Activated T-cell treated with anti-CD3 and anti-CD28 coated beads for 48 hours (primary cell): Measurements from ENCODE around the gene NACC2.

Experiments
- DNase-seq: peaks from one replicate; pipeline ENCODE4 v3.0.0-alpha.2; 2020; ENCODE audit warnings: low read depth

NACC2 gene

DNA sequence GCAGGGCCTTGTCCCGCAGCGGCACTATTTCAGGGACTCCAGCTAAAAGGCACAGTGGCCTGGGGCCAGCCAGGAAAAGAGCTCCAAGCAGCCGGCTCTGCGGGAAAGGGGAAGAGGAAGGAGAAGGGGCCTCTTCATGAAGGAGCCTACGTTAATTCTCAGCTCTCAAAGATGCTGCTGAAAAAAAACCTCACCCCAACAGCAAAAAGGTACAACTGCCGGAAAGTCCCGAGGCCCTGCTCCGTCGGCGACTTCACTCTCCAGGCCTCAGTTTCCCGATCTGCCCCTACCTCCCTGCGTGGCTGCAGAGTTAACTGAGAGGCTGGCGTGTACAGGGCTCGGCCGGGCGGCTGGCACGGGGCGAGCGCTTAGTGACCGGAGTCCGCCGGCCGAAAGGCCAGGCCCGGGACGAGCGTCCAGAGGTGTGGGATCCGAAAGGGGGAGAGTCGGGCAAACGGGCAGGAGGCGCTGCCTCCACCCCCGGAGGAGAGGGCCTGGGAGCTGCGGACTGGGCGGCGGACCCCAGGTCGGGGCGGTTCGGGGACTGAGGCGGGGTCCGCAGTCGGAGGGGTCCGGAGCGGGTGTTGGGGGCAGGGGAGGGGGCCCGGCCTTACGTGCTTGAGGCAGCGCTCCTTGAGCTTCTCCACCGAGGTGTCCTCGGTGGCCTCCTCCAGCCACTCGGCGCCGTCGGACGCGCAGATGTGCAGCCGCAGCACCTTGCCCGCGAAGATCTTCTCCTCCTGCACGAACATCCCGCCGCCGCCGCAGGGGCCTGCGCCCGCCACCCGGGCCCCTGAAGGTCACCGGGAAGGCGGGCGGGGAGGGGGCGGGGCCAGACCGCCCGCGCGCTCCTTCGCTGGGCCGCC, 134.4 kb downstream of the NACC2 start:
- no peak for DNase-seq

DNA sequence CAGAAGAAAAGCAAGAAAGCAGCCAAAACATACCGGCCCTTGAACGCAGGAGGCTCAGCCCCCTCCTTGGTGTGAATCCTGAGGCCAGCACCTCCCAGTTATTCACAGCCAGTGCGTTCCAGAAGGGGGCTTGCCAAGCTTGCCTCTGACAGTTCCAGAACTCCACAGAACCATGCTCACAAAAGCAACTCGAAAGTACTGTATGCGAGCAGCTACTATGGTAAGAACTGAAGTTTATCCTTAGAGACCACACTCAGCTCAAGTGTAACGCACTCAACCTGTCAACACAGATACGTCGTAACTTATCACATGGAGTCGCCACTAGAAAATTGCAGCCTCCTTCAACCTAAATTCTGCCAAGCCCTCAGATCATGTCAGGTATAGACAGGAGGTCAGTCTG, 135.3 kb downstream of the NACC2 start:
- DNase-seq = no peak

DNA sequence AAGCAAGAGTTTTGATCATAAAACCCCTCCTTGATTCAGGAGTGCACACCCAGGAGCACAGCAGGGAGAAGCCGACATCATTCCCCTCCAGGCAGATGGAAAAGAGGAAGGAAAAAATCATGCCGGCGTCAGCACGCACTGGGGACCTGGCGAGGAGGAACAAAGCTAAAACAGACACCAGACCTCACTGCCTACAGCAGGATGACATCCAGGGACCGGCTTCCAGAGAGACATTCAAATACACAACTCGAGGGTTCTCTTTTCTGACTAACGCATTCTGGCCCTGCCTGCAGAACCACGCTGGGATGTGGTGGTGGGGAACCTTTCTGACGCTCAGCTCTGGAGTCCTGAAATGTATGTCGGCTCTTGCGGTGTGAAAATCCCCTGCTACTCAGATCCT, 136.6 kb downstream of the NACC2 start:
- DNase-seq = no peak

DNA sequence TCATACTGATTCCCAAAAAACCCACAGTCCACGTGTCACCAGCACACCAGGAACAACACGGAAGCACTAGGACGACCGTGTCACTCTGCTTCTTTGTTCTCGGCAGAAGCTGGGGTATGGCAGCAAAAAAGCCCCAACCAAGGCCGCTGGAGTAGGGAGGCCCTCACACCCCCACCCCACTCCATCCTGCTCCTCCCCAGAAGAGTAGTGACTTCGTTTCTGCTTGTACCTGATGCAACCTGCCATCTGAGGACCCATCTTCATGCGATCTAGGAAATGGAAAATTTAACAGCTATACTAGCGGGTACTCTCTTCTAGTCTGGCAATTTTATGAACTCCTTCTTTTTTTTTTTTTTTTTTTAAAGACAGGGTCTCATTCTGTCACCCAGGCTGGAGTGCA, 137.7 kb downstream of the NACC2 start:
- DNase-seq = no peak

DNA sequence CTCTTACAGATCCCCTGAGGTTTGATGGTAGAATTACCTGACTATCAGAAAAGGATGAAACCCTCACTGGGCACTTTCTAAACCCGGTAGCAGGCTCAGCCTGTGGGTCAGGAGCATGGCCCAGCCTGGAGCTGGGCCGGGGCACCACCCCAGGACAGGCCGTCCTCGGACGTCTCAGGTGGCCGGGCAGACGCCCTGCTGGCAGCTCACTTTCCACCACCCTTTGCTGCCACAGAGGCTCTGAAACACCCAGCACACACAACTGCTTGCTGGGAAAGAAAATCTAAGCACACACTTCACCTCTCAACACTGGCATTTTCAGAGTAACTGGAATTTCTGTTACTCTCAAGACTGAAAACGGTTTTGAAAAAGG, 138.3 kb downstream of the NACC2 start:
- DNase-seq = no peak
